GM19035 (cell line): ENCODE results near the gene ACER2.
"Not testable (repeated sequence)": the region's sequence is repeated elsewhere in the genome, so short reads cannot be mapped to it uniquely, and the experiment has no call there.

Experiments
- ATAC-seq: cut with Tn5 transposase; IDR thresholded peaks from one replicate; pipeline ENCODE4 v1.9.1; 2021; ENCODE audit not compliant: unreplicated experiment

ACER2 gene

DNA sequence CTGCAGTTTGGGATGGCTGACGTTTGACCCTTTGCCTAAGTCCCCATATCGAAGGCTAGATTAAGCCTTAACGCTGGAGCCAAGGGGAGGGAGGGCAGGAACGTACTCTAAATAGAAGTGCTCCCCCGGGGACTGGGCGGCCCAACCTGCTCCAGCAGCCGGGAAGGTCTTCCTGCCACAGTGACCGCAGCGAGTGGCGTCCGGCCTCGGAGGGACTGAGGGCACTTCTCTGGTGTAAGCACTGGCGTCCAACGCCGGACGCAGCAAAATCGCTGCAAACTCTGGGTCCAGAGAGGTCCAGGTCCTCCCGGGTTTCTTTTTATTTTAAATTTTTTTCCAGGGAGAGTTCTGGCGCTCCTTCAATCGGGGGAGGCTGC is 505 bp upstream of the ACER2 start:
- peak; percentile 12 for ATAC-seq

DNA sequence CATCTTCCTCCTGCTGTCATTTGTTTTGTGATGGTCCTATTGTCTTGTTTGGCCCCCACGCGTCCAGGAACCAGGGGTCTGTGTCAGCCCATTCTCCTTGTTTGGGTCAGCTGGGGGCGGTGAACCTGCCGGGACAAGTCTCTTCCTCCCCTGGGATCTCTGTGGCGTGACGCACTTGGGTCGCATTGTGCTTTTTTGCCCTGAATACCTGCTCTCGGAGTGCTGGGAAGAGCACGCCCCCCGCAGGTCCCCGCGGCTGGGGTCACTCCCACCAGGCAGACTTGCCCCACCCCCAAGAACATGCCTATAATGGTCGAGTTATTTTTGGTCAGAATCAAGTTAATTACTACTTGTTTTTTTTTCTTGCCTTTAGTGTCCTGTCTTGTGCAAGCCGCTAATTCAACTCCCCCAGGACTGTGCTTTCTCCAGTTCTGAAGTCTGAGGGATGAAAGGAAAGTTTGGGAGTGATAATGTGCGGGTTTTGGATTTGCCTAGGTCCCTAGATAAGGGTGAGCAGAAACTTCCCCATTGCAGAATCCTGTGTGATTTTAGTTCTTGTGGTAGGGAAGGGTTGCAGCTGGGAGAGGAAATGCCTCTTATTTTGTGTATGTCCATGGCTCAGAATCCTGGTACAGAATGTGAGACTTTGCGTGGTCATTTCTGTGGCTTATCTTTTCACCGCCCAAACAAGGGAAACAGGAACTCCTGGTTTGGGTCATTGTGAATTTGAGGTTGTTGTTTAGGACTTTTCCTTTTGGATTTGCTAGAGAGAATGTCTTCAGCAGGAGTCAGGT is 789 bp downstream of the ACER2 start:
- peak; percentile 9 for ATAC-seq

DNA sequence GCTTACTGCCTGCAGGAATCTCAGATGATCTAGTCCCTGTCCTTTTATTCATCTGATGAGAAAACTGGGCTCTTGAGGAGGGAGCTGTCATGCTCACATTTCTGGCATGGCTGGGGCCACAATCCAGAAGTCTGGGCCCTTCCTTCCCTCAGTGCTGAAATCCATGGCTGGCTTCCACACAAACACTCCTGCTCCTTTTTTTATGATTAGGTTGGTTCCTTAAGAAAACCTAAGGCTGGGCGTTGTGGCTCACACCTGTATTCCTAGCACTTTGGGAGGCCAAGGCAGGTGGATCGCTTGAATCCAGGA is 1.3 kb downstream of the ACER2 start:
- no peak for ATAC-seq

DNA sequence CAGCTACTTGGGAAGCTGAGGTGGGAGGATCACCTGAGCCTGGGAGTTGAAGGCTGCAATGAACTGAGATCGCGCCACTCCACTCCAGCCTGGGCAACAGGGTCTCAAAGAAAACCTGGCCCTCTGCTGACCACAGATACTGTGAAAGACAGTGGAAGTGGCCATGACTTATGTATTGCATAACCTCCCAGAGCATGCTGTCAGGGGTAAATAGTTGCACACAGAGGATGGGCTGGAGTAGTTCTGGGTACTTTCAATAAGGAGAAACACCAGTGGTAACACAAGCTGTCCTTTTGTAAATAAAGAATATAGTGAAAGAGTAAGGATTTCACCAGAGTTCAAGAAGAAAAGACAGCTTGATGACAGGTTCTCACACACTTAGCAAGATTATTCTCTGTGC is 1.8 kb downstream of the ACER2 start:
- no peak for ATAC-seq

DNA sequence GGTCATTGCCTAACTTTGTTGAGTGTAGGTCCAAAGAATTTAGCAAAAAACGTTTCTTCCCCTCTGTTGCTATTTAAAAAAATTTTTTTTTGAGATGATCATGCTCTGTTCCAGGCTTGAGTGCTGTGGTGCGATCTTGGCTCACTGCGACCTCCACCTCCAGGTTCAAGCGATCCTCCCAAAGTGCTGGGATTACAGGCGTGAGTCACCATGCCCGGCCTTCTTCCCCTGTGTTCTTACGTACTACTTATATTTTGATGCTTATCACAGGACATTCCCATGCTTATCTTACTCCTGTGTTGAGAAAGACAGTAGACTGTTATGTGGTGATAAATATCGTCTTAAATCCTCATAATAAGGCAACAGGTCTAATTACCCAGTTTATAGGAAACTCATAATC is 2.5 kb downstream of the ACER2 start:
- ATAC-seq: no peak

DNA sequence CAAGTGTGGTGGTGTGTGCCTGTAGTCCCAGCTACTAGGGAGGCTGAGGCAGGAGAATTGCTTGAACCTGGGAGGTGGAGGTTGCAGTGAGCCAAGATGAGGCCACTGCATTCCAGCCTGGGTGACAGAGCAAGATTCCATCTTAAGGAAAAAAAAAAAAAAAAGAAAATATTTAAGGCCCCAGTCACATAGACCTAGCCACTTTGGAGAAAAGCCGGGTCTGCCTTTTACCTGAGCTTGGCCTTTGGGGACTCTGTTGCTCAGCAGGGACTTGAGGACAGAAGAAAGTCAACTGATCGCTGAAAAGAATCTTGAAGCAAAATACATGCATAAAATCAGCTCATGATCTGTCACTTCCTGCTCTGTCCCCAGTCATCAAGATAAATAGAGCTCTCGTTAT is 4.6 kb downstream of the ACER2 start:
- ATAC-seq: not testable (repeated sequence)

DNA sequence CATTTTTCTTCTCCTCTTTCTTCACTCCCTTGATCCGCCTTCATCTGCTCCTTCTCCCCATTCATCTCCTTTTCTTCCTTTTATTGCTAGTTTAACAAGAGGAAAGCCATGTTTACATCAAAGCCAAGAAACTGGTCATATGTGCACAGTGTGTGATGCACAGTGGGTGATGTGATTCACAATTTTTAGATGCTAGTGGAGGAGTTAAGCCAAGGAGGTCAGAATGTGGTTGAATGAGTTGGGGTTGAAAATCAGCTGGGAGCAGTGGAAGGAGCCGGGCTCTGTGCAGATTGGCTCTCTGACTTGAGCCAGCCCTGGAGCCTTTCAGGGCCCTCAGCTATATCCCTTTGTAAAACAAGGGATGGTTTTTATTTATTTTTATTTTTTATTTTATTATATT is 7.3 kb downstream of the ACER2 start:
- no peak for ATAC-seq

DNA sequence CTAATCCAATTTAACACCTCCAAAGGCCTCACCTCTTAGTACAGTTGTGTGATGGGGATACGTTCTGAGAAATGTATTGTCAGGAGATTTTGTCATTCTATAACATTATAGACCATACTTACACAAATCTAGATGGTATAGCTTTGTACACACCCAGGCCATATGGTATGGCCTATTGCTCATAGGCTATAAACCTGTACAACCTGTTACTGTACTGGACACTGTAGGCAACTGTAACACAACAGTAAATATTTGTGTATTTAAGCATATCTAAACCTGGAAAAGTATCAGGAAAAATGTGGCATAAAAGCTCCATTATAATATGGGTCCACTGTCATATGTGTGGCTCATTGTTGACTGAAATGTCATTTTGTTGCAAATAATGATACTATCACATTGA is 12.1 kb downstream of the ACER2 start:
- ATAC-seq: no peak

DNA sequence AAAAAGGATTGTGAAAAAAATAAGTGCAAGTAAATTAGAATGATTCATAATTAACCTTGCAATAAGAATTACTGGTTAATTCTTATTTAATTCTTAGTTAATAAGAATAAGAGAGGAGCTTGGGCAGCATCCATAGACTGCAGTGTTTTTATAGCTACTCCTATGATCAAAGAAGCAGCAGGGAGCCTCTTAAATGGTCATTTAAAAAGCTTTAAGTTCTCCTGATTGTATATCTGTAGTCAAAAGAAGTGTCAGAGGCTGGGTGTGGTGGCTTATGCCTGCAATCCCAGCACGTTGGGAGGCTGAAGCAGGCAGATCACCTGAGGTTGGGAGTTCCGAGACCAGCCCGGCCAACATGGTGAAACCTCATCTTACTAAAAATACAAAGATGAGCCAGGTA is 14.4 kb downstream of the ACER2 start:
- no peak for ATAC-seq

DNA sequence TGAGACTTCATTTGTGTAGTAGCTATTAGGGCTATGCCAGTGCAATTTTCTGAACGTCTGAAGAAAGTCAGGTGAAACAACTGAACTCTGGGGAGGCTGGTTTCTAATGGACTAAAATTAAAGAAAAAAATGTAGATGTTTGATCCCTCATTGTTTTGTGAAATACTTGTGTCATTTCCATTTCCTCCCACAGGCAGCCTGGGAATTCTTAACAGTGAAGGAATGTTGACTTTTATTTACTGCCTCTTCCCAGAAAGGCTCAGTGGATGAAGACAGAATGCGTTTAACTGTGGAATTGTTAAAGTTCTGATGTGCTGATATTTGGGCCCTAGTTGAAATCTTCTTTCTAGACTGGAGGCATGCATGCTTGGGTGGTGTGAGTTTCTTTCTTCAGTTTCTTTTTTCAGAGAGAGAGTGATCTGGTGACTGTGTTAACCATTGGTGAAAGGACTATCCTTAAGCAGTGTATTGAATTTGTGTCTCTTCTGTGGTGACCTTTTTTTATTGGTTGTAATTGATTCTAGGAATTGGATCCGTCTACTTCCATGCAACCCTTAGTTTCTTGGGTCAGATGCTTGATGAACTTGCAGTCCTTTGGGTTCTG is 15.5 kb downstream of the ACER2 start:
- ATAC-seq: peak; percentile 84

DNA sequence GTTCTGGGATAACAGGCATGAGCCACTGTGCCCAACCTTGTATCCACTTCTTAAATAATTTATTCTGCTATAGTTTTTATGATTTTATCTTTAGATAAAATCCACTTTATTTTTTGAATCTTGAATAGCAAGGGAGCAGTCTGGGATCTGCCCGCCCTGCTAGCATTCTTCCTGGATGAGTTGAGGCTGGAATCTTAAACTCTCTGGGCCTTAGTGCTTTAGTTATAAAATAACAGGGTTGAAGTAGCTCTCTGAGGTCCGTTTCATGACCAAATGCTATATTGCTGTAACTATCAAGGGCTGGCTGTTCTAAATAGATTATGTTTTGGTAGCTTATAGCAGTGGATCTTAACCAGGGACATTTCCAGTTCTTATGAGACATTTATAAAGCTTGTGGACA is 20.8 kb downstream of the ACER2 start:
- no peak for ATAC-seq

DNA sequence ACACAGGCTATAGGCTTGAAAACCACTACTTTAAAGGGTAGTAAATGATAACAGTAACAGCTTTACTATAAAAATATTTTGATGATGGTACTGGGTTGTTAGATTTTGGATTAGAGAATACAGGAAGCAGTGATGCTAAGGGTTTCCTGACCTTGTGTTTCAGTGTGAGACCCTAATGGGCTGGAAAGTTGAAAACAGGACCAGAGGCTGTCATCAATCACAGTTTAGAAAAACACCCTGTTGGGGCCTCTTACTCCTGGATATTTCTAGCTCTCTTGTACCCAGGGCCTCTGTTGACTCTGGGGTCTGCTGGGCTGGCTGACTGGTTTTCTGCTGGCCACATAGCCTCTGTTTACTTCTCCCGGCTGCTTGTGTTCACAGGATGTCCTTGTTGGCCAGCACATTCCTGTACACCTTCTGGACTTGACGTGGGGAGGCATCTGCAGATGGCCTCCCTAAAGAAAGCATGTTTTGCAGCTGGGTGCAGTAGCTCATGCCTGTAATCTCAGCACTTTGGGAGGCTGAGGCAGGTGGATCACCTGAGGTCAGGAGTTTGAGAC is 21.5 kb downstream of the ACER2 start:
- ATAC-seq: no peak

DNA sequence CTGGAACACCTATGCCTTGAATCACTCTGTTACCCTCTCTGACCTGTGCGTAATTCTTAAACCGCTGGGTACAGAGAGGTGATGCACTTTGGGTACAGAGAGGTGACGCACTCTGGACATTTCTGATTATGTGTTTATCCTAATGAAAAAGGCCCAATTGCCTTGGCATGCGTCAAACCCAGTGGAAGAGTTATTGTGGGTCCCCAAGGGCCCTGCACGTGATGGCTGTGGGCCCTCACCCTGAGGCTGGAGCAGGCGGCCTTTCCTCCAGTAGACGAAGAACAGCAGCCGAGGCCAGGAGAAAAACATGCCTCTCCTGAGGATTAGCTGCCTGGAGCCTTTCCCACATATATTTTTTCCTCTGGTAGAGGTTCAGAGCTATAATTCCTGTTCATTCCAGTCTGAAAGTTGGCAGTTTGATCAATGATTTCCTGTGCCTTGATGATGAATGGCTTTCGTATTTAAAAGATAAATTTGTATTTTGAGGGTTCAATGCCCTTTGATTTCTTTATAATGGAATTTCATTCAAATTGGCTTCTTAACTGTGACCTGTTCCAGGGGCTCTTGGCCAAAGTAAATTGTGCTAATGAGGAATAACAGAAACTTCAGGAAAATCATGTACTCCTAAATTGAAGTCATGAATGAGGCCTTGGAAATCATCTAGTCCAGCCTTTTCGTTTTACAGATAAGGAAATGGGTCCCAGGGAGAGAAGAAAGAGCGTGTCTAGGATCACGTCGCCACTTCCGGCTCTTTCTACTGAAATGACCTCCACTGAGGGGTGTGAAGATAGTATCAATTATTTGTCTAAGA is 22.8 kb downstream of the ACER2 start:
- ATAC-seq: no peak

DNA sequence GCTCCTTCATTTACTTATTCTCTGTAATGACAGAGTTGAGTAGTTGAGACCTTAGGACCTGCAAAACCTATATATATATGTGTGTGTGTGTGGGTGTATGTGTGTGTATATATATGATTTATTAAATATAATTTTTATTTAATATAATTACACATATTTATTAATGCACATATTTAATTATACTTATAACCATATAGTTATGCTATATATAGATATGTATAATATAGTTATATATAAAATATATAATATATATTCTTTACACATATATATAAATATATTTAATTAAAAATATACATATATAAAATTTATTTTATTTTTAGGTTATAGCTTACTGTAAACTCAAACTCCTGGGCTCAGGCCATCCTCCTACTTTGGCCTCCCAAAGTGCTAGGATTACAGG is 23.7 kb downstream of the ACER2 start:
- ATAC-seq: no peak

DNA sequence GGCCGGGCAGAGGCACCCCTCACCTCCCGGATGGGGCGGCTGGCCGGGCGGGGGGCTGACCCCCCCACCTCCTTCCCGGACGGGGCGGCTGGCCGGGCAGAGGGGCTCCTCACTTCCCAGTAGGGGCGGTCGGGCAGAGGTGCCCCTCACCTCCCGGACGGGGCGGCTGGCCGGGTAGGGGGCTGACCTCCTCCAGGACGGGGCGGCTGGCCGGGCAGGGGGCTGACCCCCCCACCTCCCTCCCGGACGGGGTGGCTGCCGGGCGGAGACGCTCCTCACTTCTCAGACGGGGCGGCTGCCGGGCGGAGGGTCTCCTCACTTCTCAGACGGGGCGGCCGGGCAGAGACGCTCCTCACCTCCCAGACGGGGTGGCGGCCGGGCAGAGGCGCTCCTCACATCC is 24.9 kb downstream of the ACER2 start:
- ATAC-seq: not testable (repeated sequence)

DNA sequence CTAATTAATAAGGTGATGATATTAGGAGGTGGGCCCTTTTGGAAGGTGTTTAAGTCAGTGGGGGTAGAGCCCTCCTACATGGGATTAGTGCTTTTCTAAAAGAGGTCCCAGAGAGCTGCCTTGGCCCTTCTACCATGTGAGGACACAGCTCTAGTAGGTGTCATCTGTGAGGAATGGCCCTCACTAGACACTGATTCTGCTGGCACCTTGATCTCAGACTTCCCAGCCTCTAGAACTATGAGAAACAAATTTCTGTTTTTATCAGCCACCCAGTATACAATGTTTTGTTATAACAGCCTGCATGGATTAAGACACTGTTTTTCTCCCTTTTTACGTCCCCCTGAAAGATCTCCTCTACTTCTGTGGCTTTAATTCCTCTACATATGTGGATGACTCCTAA is 31.6 kb downstream of the ACER2 start:
- no peak for ATAC-seq

DNA sequence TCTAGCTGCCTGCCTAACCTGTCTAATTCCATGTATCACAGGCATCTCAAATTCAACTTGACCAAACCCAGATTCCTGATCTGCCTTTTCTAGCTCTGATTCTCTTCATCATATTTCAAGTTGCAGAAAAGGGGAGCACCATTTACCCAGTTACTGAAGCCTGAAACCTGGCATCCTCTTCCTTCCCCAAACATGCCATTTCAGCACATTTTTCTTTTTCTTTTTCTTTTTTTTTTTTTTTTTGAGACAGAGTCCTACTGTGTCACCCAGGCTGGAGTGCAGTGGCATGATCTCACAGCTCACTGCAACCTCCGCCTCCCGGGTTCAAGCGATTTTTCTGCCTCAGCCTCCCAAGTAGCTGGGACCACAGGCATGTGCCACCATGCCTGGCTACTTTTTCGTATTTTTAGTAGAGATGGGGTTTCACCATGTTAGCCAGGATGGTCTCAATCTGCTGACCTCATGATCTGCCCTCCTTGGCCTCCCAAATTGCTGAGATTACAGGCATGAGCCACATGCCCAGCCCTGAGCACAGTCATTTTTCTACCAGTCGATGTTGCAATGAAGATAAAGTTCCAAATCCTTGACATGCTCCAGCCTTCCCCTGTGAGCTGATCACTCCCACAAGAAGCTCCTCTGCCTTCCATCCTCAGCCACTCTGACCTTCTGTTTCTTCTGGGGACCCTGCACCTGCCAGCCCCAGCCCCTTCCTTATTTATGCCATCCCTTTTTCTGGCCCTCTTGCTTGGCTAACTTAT is 32.2 kb downstream of the ACER2 start:
- ATAC-seq: no peak

DNA sequence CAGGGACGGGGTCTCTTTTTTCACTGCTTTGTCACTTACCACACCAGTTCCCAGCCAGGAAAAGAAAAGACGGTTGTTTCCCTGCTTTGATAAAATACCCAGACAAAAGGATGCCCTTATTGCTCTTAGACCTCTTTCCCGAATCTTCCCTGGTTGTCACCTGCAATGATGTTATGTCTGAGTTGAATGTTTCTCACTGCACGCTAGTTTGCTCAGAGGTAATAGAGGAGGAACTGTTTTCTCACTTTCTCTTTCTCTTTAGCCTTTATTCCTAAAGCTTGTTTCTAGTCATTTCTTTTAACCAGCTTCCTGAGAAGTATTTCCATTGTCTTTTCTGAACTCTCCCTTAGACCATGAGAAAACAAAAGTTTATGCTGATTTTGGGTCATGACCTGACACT is 32.9 kb downstream of the ACER2 start:
- ATAC-seq: peak; percentile 71

DNA sequence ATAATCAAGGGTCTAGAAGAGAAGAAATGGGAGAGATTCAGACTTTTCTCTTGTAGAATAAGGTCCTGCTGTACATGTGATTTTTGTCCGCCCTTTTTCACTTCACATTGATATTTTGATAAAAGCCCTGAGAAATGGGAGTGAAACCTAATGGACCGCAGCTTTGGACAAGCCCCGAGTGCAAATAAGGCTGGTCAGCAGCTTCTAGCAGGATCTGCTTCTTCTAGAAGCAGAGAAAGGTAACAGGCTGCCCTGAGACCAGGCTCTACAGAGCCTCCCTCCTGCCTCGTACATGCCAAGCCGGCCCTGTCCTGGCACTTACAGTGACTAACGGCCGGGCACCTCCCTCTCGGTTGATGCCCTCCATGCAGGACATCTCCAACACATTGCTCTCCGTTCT is 33.4 kb downstream of the ACER2 start:
- no peak for ATAC-seq

DNA sequence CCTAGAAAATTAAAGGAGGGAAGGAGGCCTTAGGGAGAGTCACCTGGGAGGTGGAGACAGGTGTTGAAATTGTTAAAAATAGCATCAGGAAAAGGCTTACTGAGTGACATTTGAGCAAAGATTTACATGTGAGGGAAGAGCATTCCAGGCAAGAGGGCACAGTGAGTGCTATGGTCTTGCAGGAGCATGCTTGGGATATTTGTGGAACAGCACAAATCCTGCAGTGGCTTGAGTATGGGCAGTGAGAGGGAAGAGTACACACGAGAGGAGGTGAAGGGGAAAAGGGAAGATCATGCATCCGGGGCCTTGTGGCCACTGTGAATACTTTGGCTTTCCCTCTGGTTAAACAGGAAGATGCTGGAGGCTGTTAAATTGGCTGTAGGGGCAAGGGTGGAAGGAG is 36.6 kb downstream of the ACER2 start:
- no peak for ATAC-seq

DNA sequence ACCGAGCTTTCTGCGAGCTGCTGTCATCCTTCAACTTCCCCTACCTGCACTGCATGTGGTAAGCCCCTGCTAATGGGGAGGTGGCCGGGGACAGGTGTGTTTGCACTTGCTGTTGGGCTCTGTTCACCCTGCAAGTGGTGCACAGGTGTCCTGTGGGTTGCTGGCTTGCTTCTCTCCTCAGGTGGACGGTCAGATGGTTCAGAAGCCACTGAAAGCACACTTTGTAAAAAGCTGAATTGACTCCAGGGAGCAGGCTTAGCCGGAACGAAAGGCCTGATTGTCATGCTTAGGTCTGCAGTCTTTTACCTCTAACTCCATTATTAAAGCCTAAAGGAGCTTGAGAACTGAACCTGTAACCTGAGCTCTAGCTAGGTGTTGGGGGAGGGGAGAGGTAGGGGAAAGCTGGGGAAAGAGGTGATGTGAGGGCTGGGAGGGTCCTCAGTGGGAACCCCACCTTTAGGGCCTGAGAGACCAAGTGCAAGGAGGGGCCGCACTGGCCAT is 37.6 kb downstream of the ACER2 start:
- ATAC-seq: no peak
